HepG2 (cell line): ENCODE results near the gene NISCH. TPM values are rescaled to one million over a fixed set of nuclear protein-coding genes. Genes with fewer than 3 reads are reported as not detected.
A peak's percentile ranks its signal among the peaks of the same experiment; 100 is the strongest.

Experiments
- DR1 ChIP-seq: sonication (generic); formaldehyde crosslinking; IDR thresholded peaks from 2 replicates; pipeline ENCODE4 v1.8.0; 2021; ENCODE audit warnings: mild to moderate bottlenecking, missing genetic modification reagents, inconsistent platforms
- EED ChIP-seq: sonication (generic); formaldehyde crosslinking; IDR thresholded peaks from 2 replicates; pipeline ENCODE4 v1.5.0; 2020; ENCODE audit warnings: mild to moderate bottlenecking, missing genetic modification reagents
- EZH2 ChIP-seq: conservative IDR thresholded peaks from 2 replicates; pipeline ENCODE4 v1.6.1; 2012; ENCODE audit warnings: mild to moderate bottlenecking, low read depth, low read length, moderate library complexity
- HOXA3 ChIP-seq: sonication (generic); formaldehyde crosslinking; IDR thresholded peaks from 2 replicates; pipeline ENCODE4 v1.5.0; 2020; ENCODE audit warnings: missing genetic modification reagents
- POLR2G ChIP-seq: fragments of 200-400 bp; formaldehyde crosslinking; IDR thresholded peaks from 2 replicates; pipeline ENCODE4 v1.6.1; 2018; ENCODE audit warnings: mild to moderate bottlenecking, low read depth, low read length, moderate library complexity
- PRMT3 ChIP-seq: sonication (generic); formaldehyde crosslinking; IDR thresholded peaks from 2 replicates; pipeline ENCODE4 v1.8.1; 2022; ENCODE audit warnings: low read depth, mild to moderate bottlenecking, moderate library complexity, missing genetic modification reagents, borderline replicate concordance
- SALL1 ChIP-seq: sonication (generic); formaldehyde crosslinking; IDR thresholded peaks from 2 replicates; pipeline ENCODE4 v1.8.0; 2022; ENCODE audit warnings: mild to moderate bottlenecking, missing genetic modification reagents
- TRIM24 ChIP-seq: sonication (generic); formaldehyde crosslinking; IDR thresholded peaks from 2 replicates; pipeline ENCODE4 v1.8.0; 2022; ENCODE audit warnings: mild to moderate bottlenecking, missing genetic modification reagents
- XRCC5 ChIP-seq: fragments of 200-400 bp; formaldehyde crosslinking; optimal IDR thresholded peaks from 2 replicates; pipeline ENCODE3; 2017; ENCODE audit warnings: mild to moderate bottlenecking, low read length
- YEATS4 ChIP-seq: sonication (generic); formaldehyde crosslinking; IDR thresholded peaks from 2 replicates; pipeline ENCODE4 v1.4.0; 2020; ENCODE audit warnings: missing genetic modification reagents, borderline replicate concordance
- ZNF350 ChIP-seq: sonication (generic); formaldehyde crosslinking; IDR thresholded peaks from 2 replicates; pipeline ENCODE4 v1.4.0; 2020; ENCODE audit warnings: mild to moderate bottlenecking, low read depth, missing genetic modification reagents, borderline replicate concordance
- ZNF441 ChIP-seq: sonication (generic); formaldehyde crosslinking; IDR thresholded peaks from 2 replicates; pipeline ENCODE4 v1.7.0; 2021; ENCODE audit warnings: missing genetic modification reagents, borderline replicate concordance
- ZNF564 ChIP-seq: sonication (generic); formaldehyde crosslinking; IDR thresholded peaks from 2 replicates; pipeline ENCODE4 v1.8.1; 2023; ENCODE audit warnings: mild to moderate bottlenecking, missing genetic modification reagents
- ZNF629 ChIP-seq: sonication (generic); formaldehyde crosslinking; conservative IDR thresholded peaks from 2 replicates; pipeline ENCODE4 v1.5.0; 2020; ENCODE audit warnings: missing genetic modification reagents
- ZNF776 ChIP-seq: sonication (generic); formaldehyde crosslinking; IDR thresholded peaks from 2 replicates; pipeline ENCODE4 v1.4.0; 2020; ENCODE audit warnings: mild to moderate bottlenecking, missing genetic modification reagents
- polyA plus RNA-seq, 8 experiments: library from polyadenylated mRNA; depleted of rRNA in 3 of 8; stranded (reverse) in 7 of 8; unstranded in 1 of 8; fragments of >200 nt; fragmentation: Illumina TruSeq in 4 of 8; extraction: Trizol in 4 of 8; gene quantifications; 2 replicates each; pipeline versions ENCODE4 v1.2.1 to v1.2.3, GENCODE V29; 2011 to 2016; ENCODE audit warnings: low read depth in 4 of 8, missing spikeins in 1 of 8, mixed read lengths in 1 of 8; ENCODE audit not compliant: insufficient read depth in 1 of 8
- total RNA-seq, 5 experiments: library from RNA; depleted of rRNA; stranded (reverse); fragments of >200 nt; fragmentation: Illumina TruSeq; extraction: Trizol; gene quantifications; 2 replicates each; pipeline ENCODE4 v1.2.3, GENCODE V29; 2016; ENCODE audit warnings: low read depth in 1 of 5
- TF ChIP-seq, protein P1 (sequence below): sonication (generic); formaldehyde crosslinking; IDR thresholded peaks from 2 replicates; pipeline ENCODE4 v1.5.0; 2020; ENCODE audit warnings: mild to moderate bottlenecking, missing genetic modification reagents
- TF ChIP-seq, protein P2 (sequence below): sonication (generic); formaldehyde crosslinking; conservative IDR thresholded peaks from 2 replicates; pipeline ENCODE4 v1.8.0; 2022; ENCODE audit warnings: low read depth, missing genetic modification reagents
- TF ChIP-seq, protein P3 (sequence below): sonication (generic); formaldehyde crosslinking; IDR thresholded peaks from 2 replicates; pipeline ENCODE4 v1.9.0; 2021; ENCODE audit warnings: missing genetic modification reagents, mild to moderate bottlenecking, borderline replicate concordance
- TF ChIP-seq, protein P4 (sequence below): sonication (generic); formaldehyde crosslinking; IDR thresholded peaks from 2 replicates; pipeline ENCODE4 v1.5.0; 2020; ENCODE audit warnings: mild to moderate bottlenecking, missing genetic modification reagents
- TF ChIP-seq, protein P5 (sequence below): sonication (generic); formaldehyde crosslinking; IDR thresholded peaks from 2 replicates; pipeline ENCODE4 v1.4.0; 2020; ENCODE audit warnings: missing genetic modification reagents, mild to moderate bottlenecking, borderline replicate concordance

The NISCH gene
- total and polyA plus RNA-seq, 2 of the 13 experiments (the other 11 are each of a cell fraction or from before 2014, with no cell fraction given) = 27.0 to 47.6 TPM

DNA sequence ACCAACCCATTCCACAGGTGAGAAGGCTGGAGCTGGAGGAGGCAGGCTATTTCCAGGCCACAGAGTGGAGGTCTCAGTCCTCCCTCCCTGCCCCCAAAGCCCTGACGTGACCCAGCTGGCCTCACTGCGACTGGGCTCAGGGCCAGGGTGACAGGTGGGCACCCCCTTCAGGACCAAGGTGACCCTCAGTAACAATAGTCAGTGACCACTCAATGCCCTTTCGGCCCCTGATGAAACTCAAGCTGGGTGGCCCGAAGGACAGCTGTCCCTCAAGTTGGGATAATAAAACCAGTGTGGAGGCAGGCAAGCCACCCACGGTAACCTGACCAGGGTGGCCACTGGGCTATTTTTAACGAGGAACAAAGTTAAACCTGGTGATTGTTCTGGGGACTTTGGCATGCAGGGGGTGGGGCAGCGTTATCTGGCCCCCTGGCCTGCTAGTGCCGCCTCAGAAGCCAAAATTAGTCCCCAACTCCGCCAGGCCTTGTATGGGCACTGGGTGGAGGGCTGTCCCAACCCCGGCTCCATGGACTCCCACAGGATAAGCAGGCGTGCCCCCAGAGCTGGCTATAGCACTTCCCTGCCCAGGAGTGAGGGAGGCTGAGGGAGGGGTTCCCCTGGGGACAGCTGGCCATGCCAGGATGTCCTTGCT lies 2.7 kb upstream of the NISCH start (continued):
- TF ChIP-seq, protein P1, sequence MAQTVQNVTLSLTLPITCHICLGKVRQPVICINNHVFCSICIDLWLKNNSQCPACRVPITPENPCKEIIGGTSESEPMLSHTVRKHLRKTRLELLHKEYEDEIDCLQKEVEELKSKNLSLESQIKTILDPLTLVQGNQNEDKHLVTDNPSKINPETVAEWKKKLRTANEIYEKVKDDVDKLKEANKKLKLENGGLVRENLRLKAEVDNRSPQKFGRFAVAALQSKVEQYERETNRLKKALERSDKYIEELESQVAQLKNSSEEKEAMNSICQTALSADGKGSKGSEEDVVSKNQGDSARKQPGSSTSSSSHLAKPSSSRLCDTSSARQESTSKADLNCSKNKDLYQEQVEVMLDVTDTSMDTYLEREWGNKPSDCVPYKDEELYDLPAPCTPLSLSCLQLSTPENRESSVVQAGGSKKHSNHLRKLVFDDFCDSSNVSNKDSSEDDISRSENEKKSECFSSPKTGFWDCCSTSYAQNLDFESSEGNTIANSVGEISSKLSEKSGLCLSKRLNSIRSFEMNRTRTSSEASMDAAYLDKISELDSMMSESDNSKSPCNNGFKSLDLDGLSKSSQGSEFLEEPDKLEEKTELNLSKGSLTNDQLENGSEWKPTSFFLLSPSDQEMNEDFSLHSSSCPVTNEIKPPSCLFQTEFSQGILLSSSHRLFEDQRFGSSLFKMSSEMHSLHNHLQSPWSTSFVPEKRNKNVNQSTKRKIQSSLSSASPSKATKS (CRISPR knock-in tag) = no peak
- TF ChIP-seq, protein P2, sequence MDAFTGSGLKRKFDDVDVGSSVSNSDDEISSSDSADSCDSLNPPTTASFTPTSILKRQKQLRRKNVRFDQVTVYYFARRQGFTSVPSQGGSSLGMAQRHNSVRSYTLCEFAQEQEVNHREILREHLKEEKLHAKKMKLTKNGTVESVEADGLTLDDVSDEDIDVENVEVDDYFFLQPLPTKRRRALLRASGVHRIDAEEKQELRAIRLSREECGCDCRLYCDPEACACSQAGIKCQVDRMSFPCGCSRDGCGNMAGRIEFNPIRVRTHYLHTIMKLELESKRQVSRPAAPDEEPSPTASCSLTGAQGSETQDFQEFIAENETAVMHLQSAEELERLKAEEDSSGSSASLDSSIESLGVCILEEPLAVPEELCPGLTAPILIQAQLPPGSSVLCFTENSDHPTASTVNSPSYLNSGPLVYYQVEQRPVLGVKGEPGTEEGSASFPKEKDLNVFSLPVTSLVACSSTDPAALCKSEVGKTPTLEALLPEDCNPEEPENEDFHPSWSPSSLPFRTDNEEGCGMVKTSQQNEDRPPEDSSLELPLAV (CRISPR knock-in tag) = no peak
- TF ChIP-seq YEATS4 (CRISPR knock-in tag) (0 out of 2 replicates have a peak, but pooled peaks have one; percentile 27), HOXA3 (CRISPR knock-in tag) (no peak), SALL1 (CRISPR knock-in tag) (no peak), ZNF564 (CRISPR knock-in tag) (no peak), DR1 (no peak), ZNF350 (CRISPR knock-in tag) (no peak), ZNF441 (CRISPR knock-in tag) (no peak), TRIM24 (CRISPR knock-in tag) (no peak), EZH2 (no peak), ZNF629 (CRISPR knock-in tag) (peak; percentile 92), EED (CRISPR knock-in tag) (no peak), XRCC5 (no peak), PRMT3 (CRISPR knock-in tag) (no peak), ZNF776 (CRISPR knock-in tag) (no peak), POLR2G (no peak)
- TF ChIP-seq, protein P3, sequence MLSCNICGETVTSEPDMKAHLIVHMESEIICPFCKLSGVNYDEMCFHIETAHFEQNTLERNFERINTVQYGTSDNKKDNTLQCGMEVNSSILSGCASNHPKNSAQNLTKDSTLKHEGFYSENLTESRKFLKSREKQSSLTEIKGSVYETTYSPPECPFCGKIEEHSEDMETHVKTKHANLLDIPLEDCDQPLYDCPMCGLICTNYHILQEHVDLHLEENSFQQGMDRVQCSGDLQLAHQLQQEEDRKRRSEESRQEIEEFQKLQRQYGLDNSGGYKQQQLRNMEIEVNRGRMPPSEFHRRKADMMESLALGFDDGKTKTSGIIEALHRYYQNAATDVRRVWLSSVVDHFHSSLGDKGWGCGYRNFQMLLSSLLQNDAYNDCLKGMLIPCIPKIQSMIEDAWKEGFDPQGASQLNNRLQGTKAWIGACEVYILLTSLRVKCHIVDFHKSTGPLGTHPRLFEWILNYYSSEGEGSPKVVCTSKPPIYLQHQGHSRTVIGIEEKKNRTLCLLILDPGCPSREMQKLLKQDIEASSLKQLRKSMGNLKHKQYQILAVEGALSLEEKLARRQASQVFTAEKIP (CRISPR knock-in tag) = no peak
- TF ChIP-seq, protein P4, sequence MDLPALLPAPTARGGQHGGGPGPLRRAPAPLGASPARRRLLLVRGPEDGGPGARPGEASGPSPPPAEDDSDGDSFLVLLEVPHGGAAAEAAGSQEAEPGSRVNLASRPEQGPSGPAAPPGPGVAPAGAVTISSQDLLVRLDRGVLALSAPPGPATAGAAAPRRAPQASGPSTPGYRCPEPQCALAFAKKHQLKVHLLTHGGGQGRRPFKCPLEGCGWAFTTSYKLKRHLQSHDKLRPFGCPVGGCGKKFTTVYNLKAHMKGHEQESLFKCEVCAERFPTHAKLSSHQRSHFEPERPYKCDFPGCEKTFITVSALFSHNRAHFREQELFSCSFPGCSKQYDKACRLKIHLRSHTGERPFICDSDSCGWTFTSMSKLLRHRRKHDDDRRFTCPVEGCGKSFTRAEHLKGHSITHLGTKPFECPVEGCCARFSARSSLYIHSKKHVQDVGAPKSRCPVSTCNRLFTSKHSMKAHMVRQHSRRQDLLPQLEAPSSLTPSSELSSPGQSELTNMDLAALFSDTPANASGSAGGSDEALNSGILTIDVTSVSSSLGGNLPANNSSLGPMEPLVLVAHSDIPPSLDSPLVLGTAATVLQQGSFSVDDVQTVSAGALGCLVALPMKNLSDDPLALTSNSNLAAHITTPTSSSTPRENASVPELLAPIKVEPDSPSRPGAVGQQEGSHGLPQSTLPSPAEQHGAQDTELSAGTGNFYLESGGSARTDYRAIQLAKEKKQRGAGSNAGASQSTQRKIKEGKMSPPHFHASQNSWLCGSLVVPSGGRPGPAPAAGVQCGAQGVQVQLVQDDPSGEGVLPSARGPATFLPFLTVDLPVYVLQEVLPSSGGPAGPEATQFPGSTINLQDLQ (CRISPR knock-in tag) = no peak
- TF ChIP-seq, protein P5, sequence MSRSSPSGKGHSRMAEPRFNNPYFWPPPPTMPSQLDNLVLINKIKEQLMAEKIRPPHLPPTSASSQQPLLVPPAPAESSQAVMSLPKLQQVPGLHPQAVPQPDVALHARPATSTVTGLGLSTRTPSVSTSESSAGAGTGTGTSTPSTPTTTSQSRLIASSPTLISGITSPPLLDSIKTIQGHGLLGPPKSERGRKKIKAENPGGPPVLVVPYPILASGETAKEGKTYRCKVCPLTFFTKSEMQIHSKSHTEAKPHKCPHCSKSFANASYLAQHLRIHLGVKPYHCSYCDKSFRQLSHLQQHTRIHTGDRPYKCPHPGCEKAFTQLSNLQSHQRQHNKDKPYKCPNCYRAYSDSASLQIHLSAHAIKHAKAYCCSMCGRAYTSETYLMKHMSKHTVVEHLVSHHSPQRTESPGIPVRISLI (CRISPR knock-in tag) = no peak
